Endothelial cell of coronary artery (primary cell): Measurements from ENCODE around the gene C14orf119. TPM values are rescaled to one million over a fixed set of nuclear protein-coding genes. Genes with fewer than 3 reads are reported as not detected.

Experiments used
- total RNA-seq: library from RNA; depleted of rRNA; stranded (reverse); fragments of >200 nt; gene quantifications from 2 replicates; pipeline ENCODE4 v1.2.3, GENCODE V29; 2014

C14orf119 gene
- total RNA-seq, result 57.6 and 64.3 TPM in 2 replicates

GRCh38 chr14:23095196-23096108 lies at the start of gene C14orf119:
Gene C14orf119, plus strand, starts transcription at chr14:23095505. Its CDS starts 2,154 bp downstream, at chr14:23097659.

GRCh38 chr14:23056956-23057756 lies 38.1 kb upstream of the C14orf119 start, which contains the start of gene CDH24:
Gene CDH24, minus strand, starts transcription at chr14:23057520. Its CDS starts 1,787 bp downstream, at chr14:23055733.

DNA sequence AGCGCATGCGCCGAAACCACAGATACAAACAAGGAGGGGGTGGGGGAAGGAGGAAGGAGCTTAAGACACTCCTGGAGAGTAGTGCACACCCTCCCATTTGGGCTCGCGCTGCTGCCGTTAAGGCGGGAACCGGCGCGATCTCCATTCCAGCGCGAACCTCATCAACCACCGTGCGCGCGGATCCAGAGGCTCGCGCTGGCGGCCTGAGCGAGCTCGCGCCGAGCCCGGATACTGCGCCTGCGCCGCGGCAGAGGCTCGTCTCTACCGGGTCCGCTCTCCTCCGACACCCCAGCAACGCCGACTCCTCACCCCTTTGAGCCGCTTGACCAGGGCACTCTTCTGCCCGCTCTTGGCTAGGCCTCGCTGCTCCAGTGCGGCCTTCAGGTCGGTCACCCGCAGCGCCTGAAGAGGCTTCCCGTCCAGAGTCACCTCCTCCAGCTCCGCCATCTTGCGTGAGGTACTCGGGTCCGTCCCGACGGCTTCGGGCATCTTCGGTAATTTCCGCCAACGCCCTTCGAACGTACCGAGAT lies 574 bp upstream of the C14orf119 start, which contains the start of gene ACIN1:
ACIN1 (minus strand) TSS at position 471 of the 530 bp plus-strand sequence; CDS start at position 447, 24 bp downstream.

DNA sequence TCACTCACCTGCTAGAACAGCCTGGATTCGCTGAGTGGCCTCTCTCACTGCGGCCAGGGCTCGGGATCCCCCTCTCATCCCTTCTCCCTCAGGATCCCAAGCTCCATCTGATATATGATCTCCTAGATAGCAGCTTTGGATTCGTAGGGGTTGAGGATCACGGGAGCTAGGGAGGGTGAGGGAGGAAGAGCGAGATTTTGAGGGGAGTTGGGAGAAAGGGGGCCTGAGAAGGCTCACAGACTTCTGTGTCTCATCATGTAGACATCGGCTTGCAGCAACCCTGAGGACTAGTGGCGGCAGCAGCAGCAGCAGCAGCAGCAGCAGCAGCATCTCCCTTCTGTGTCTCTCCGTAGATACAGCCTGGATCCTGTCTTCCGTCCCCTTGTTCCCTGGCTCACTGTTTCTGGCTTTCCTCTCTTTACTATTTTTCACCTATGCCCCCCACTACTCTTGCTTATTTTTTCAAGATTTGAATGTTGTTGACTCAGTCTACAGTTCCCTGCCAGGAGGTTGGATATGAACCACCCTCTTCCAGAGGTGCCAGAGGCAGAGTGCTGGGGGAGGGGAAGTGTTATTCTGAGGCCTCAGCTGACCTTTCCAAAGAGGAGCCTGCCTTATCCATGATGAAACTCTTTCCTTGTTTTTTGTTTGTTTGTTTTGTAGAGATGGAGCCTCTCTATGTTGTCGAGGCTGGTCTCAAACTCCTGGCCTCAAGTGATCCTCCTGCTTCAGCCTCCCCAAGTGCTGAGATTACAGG lies 9.5 kb downstream of the C14orf119 start, which contains the start of gene CIROP:
CIROP (minus strand) TSS at position 399 of the 757 bp plus-strand sequence; CDS start at position 330, 69 bp downstream.

GRCh38 chr14:23118506-23119362 lies 23.4 kb downstream of the C14orf119 start, which contains the start of gene CEBPE:
Gene CEBPE, minus strand, starts transcription at chr14:23119255. Its CDS starts 164 bp downstream, at chr14:23119091.

Other genes starting within 250 kb of the C14orf119 start
- 44.2 and 65.4 TPM in 2 replicates for gene LRP10, start 223.8 kb upstream of the C14orf119 start, total RNA-seq
- 0.09 TPM in 2 replicates for gene REM2, start 212.3 kb upstream of the C14orf119 start, total RNA-seq
- gene RBM23, start 176.4 kb upstream of the C14orf119 start, total RNA-seq, result 43.6 and 50.5 TPM in 2 replicates
- 45.9 and 71.5 TPM in 2 replicates for gene PRMT5, start 166.1 kb upstream of the C14orf119 start, total RNA-seq
- gene HAUS4, start 138.4 kb upstream of the C14orf119 start, total RNA-seq, result 33.0 and 38.8 TPM in 2 replicates
- gene AJUBA, start 113.0 kb upstream of the C14orf119 start, total RNA-seq, result 40.2 and 86.7 TPM in 2 replicates
- gene C14orf93, start 85.4 kb upstream of the C14orf119 start, total RNA-seq, result 4.9 and 5.3 TPM in 2 replicates
- gene PSMB5, start 60.6 kb upstream of the C14orf119 start, total RNA-seq, result 258 and 313 TPM in 2 replicates
- not detected in 2 replicates for gene PSMB11, start 53.3 kb upstream of the C14orf119 start, total RNA-seq
- 13.9 and 15.7 TPM in 2 replicates for gene CDH24, start 38.0 kb upstream of the C14orf119 start, total RNA-seq
- gene ACIN1, start 369 bp upstream of the C14orf119 start, total RNA-seq, result 83.1 and 91.2 TPM in 2 replicates
- not detected in 2 replicates for gene CIROP, start 9.5 kb downstream of the C14orf119 start, total RNA-seq
- not detected in 2 replicates for gene CEBPE, start 23.8 kb downstream of the C14orf119 start, total RNA-seq
- 0.63 TPM in 1 of 2 replicates, not detected in the other for gene SLC7A8, start 88.2 kb downstream of the C14orf119 start, total RNA-seq
- gene RNF212B, start 142.4 kb downstream of the C14orf119 start, total RNA-seq, result not detected in 2 replicates
- 3.3 and 4.0 TPM in 2 replicates for gene HOMEZ, start 190.6 kb downstream of the C14orf119 start, total RNA-seq
- gene PPP1R3E, start 207.4 kb downstream of the C14orf119 start, total RNA-seq, result 1.3 and 1.9 TPM in 2 replicates
- 12.1 and 14.6 TPM in 2 replicates for gene BCL2L2, start 211.3 kb downstream of the C14orf119 start, total RNA-seq
- gene PABPN1, start 226.0 kb downstream of the C14orf119 start, total RNA-seq, result 83.3 and 103 TPM in 2 replicates